Measurements from ENCODE around the gene LRMDA.

LRMDA gene

DNA sequence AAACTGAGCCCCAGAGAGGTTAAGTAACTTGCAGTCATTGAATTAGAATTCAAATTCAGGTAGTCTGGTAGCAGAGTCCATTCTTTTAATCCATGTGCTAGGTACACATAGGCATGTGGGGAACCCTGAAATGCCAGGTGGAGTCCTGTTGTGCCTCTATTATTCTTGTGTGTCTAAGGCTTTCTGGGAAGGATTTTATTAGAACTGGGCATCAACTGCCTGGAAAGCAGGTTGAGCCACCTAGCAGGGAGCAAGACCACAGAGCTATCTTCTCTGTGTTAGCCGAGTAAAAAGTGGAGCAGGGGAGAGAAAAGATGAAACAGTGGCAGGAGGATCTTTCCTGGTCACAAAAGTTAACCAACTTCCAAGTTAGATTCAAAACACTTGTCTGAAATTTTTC, 494.6 kb downstream of the LRMDA start:
- DNase-seq (ENCODE audit: low read depth): no peak

- DNase-seq (ENCODE audit: low read depth): no peak
Observed at GRCh38 chr10:75926763-75927162, 495.3 kb downstream of the LRMDA start.

DNA sequence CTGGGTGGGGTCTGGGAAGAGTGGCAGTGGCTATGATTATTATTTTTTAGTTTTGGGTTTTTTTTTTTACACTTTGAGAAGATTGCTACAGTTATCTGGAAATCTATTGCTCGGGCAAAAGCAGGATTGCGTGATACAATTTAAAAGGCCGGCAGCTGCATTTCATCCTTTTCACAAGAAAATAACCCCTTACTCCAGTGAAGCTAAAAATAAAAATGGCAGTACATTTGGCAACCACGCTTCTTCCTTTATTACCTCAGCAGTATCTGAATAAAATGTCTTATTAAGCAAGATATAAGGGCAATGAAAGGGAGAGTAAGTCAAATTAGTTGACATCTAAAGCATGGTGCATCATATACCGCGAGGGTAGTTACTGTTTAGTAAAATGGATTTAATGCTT, 496.8 kb downstream of the LRMDA start:
- DNase-seq (ENCODE audit: low read depth): no peak

- no peak for DNase-seq (ENCODE audit: low read depth)
Observed at GRCh38 chr10:75929630-75930161, 498.3 kb downstream of the LRMDA start.

DNA sequence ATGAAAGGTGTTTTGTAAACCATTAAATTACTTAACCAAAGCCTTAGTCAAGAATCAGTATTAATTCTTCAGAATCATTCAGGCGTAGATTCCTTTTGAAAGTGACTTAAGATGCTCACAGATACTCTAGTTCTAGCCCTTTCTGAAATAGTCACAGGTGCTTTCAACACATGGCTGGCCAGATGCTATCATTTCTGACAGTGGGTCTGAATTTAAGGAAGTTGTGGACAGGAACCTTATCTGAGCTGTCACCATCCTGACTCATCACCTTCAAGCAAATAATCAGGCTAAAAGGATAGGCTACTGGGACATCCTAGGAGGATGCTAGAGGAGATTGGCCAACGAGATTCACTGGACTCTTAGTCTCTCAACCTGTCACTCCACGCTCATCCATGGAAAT, 501.5 kb downstream of the LRMDA start:
- no peak for DNase-seq (ENCODE audit: low read depth)

DNA sequence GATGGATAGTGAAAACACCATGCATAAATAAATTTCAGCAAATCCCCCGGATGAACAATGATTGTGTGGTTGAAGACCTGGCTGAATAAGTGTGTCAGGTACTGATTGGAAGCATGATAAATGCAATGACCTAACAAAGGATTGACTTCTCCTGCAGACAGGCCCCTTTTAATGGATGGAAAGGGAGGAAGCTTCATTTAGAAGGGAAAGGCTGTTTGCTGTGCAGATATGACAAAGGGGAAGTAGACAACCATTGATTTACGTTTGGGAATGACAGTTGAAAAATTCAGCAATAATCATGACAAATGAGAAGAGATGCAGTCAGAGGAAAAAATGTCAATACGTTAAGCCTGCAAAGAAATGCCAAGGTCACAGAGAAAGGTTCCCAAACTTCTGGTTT, 503.8 kb downstream of the LRMDA start:
- no peak for DNase-seq (ENCODE audit: low read depth)

DNA sequence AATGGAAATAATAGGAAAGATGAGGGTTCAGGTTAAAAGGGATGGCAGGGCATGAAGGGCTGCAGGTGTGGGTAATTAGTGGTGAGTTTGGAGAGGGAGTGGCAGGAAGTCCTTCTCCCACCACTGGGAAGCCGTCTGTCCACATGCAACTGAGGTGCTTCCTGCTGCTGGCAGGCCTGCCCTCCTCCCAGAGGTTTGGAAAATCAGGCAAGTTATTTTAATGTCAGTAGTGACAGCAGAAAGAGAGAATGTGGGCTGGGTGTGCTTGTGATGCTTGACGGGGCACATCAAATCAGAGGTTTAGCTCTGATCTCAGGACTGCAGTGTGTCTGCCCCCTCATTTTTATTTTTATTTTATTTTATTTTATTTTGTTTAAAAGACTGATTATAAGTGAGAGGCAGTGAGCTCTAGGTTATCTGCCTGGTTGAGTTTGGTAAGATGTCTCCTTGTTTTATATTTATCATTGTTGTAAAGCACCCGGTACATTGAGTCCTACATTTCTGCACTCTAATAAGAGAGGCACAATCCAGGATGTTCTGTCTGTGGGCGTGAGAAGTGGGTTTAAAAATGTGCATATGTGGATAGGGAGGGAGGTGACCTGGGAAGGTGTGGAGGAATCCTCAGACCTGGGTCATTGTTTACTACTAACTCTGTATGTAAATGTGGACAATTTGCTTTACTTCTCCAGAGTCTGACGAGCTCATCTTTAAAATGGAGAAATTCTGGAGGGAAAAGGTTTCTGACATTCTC, 504.4 kb downstream of the LRMDA start:
- no peak for DNase-seq (ENCODE audit: low read depth)

GRCh38 chr10:75936841-75937240, 505.4 kb downstream of the LRMDA start:
- no peak for DNase-seq (ENCODE audit: low read depth)

DNA sequence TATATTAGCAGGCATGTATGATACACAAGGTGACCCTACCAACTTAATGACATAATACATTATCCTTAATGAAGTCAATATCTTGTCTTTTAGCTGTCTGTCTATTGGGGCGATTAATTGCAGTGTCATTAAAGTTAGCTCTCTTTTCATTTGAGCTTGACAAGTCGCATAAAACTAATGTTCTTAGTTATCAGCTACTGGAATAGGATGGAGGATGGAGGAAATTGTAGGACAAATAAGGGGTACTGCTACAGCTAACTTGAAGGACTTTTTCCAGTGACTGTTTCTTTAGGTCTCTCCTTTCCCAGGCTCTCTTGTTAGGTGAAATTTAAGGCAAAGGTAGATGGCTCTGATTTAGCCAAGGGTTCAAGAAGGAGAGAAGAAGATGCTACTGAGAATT, 506.4 kb downstream of the LRMDA start:
- DNase-seq (ENCODE audit: low read depth): no peak

GRCh38 chr10:75938380-75939122, 507.1 kb downstream of the LRMDA start:
- no peak for DNase-seq (ENCODE audit: low read depth)

DNA sequence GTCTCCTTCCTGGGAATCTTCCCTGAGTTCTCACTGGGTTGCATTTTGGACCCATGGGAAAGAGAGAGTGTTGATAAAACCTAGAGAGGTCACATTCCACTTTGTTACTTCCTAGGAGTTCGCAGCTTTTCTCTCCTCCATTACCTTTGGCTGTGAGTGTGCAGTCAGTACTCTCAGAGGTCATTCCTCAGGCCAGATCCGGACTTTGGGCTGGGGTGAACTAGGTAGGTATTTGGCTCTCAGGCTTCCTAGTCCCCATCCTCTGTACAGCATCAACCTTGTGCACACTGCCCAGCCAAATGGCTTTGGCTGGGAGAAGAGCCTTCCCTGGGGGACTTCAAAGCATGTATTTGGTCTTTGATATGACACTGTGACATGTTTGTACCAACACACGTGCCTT, 508.1 kb downstream of the LRMDA start:
- no peak for DNase-seq (ENCODE audit: low read depth)

GRCh38 chr10:75940742-75941141, 509.3 kb downstream of the LRMDA start:
- no peak for DNase-seq (ENCODE audit: low read depth)

DNA sequence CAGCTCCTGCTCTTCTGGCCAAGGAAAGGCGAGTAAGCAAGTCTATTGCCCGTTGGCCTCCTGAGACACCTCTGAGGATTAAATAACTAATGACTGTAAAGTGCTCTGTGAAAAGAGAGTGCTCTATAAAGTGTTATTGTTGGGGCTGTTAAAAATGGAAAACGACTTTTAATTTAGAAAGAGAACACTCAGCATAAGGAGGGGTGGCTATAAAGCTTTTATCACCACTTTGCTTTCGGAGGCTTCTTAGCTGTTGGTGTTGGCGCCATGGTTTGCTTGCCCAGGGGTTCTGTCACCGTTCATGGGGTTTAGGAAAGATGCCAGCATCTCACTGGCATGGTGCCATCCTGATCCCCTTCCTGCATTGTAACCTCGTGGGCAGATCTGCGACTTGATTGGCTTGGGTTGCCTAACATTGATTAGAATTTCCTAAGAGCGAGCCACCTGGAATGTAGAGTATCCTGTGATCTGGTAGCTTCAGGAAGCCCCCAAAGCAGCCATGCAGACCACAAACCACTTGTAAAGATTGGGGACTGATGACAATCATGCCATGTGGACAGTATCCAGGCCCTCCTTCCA, 509.9 kb downstream of the LRMDA start:
- DNase-seq (ENCODE audit: low read depth): no peak

DNA sequence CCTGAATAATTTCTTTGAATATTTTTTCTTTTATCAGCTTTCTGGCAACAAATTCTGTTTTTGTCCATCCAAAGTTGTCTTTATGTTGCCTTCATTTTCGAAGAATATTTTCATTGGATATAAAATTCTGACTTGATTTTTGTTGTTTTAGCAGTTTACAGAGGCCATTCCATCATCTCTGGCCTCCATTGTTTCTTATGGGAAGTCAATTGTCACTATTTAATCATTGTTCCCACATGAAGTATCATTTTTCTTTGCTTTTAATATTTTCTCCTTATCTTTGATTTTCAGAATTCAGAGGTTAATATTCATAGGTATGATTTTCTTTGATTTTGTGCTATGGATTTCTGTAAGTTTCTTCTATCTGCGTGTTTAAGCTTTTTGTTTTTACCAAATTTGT, 512.6 kb downstream of the LRMDA start:
- DNase-seq (ENCODE audit: low read depth): no peak

DNA sequence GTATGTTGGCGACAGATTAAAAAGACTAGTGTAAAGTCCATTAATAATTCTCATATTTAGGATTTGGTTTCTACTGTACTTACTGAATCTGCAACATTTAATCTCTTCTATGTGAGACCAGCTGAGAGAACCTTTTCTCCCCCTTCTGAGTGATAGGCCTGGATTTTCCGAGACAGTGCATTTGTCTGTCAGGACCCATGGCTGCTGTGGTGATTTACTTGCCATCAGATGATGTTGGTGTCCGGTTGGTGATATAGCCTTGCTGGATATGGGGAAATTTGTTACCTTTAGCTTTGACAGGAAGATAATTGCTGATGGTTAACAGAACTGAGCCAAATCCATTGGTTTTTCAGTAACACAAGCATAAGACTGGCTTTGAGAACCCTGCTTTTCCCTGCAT, 517.2 kb downstream of the LRMDA start:
- DNase-seq (ENCODE audit: low read depth): no peak

- no peak for DNase-seq (ENCODE audit: low read depth)
Observed at GRCh38 chr10:75950307-75950706, 518.9 kb downstream of the LRMDA start.

DNA sequence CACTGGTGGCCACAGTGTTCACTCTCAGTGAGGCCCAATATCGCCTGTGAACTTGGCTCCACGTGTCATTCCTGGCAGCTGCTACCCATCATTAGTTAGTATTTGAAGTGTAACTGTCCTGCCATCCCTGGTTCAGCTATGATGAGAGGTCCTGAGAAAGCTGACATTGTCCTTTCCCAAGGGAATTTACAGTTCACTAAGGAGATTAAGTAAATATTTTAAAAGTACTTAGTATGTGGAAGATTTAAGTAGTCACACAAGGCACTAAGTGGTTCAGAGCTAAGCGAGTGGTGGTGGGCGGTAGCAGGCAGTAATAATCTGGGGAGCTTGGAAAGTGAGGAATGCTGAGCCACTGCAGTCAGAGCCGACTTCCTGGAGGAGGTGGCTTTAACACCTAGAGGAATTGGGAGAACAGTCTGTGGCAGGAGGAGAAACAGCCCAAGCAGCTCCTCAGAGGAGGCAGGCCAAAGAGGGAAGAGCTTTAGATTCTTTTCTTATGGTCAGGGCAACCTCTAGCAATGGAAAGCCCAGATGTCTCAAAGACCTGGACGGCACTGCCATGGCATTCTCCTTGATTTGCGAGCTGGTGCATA, 519.7 kb downstream of the LRMDA start:
- no peak for DNase-seq (ENCODE audit: low read depth)

GRCh38 chr10:75951627-75952026, 520.2 kb downstream of the LRMDA start:
- DNase-seq (ENCODE audit: low read depth): no peak

GRCh38 chr10:75952093-75952492, 520.7 kb downstream of the LRMDA start:
- no peak for DNase-seq (ENCODE audit: low read depth)

DNA sequence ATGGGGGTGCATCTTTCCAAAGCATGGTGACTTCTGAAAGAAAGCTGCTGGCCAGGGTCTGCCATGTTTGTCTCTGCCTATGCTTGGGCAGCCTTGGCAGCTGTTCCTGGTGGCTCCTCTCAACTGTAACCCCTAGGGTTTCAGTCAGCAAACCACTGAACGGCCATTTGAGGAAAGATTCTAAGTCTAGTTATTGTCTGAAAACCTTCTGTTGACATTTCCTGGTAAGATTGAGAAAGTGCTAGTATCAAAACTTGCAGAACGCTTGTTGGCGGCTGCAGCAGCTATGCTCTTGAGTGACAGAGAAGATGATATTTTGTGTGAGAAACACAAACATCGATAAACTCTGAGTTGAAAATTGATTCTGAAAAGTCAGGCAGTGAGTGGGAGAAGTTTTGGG, 523.1 kb downstream of the LRMDA start:
- no peak for DNase-seq (ENCODE audit: low read depth)

DNA sequence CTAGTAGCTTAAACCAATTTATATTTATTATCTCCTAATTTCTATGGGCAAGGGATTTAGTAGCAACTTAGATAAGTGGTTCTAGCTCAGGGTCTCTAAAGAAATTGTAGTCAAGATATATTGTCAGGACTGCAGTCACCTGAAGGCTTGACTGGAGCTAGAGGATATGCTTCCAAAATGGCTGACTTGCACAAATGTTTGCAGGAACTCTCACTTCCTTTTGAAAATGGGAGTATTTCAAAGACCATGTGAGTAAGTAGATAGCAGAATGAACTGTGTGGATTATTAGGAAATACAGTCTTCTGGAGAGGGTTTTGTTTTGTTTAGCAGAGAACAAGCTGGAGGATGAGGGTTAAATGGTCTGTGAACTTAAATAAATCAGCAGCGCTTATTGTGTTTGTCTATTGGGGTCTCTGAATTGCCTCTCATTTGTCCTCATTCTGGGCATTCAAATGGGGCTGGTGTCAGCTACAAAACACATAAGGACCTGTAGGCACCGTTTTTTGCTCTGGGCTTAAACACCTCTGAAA, 524.6 kb downstream of the LRMDA start:
- no peak for DNase-seq (ENCODE audit: low read depth)

- DNase-seq (ENCODE audit: low read depth): no peak
Observed at GRCh38 chr10:75956624-75957023, 525.2 kb downstream of the LRMDA start.

All from T follicular helper cell (primary cell).